ENCODE measurements around the gene FAM241B.

GRCh38 chr10:69642747-69643146 lies 12.7 kb downstream of the FAM241B start:
- TF ChIP-seq POLR2A (IDR thresholded peaks at IDR 0.05; ENCODE audit: low read depth, low read length) = no peak
- no peak for TF ChIP-seq CTCF (conservative IDR thresholded peaks at IDR 0.05; ENCODE audit: low read depth, low read length)
- TF ChIP-seq USF2 (IDR thresholded peaks at IDR 0.05; ENCODE audit: low read depth, low read length) = no peak
- TF ChIP-seq RCOR1 (IDR thresholded peaks at IDR 0.05; ENCODE audit: insufficient replicate concordance, low read length) = no peak
- 0 out of 2 replicates have a peak, but pooled peaks have one; percentile 50 for TF ChIP-seq MAFK (IDR thresholded peaks at IDR 0.05; ENCODE audit: low read depth, low read length)
- TF ChIP-seq MAZ (IDR thresholded peaks at IDR 0.05; ENCODE audit: borderline replicate concordance, low read depth, low read length) = no peak
- no peak for TF ChIP-seq SMC3 (IDR thresholded peaks at IDR 0.05; ENCODE audit: low read depth, low read length)
- no peak for TF ChIP-seq RAD21 (IDR thresholded peaks at IDR 0.05; ENCODE audit: low read length)

Data from IMR-90 (cell line).